Bronchial epithelial cell (primary cell): ENCODE measurements around the gene UBAC2. TPM values are rescaled to one million over a fixed set of nuclear protein-coding genes. Genes with fewer than 3 reads are reported as not detected.
"Not testable (repeated sequence)": the region's sequence is repeated elsewhere in the genome, so short reads cannot be mapped to it uniquely, and the experiment has no call there.

Experiments used
- DNase-seq: peaks from one replicate; pipeline ENCODE4 v3.0.0-alpha.2; 2010; ENCODE audit warnings: low read depth
- FAIRE-seq: peaks from 2 replicates; lab custom pipeline; 2011; peaks lifted over from hg19 to GRCh38; lab: Jason Lieb, UNC
- H3K27me3 ChIP-seq: 2 replicates; pipeline ENCODE4 v1.5.1; 2011; ENCODE audit warnings: low read length; ENCODE audit not compliant: control insufficient read depth, insufficient read depth
- H3K36me3 ChIP-seq: 2 replicates; pipeline ENCODE4 v1.5.1; 2011; ENCODE audit warnings: low read length; ENCODE audit not compliant: control insufficient read depth, insufficient read depth
- H3K4me3 ChIP-seq: 2 replicates; pipeline ENCODE4 v1.5.1; 2011; ENCODE audit warnings: mild to moderate bottlenecking, low read depth, low read length, control low read depth
- total RNA-seq: library from RNA; depleted of rRNA; stranded (reverse); fragments of >200 nt; gene quantifications from 2 replicates; pipeline ENCODE4 v1.2.1, GENCODE V29; 2014
- TF ChIP-seq, protein P1 (sequence below): IDR thresholded peaks from 2 replicates; pipeline ENCODE4 v1.5.1; 2011; ENCODE audit warnings: mild to moderate bottlenecking, moderate library complexity, low read length, control low read depth, inconsistent platforms; ENCODE audit not compliant: insufficient read depth, severe bottlenecking

UBAC2 gene
- total RNA-seq, 1 donor from 2014 or later: 40.0 TPM

GRCh38 chr13:99231721-99232120 is 31.1 kb downstream of the UBAC2 start:
- Histone ChIP-seq H3K27me3 (no peaks in the 10 kb centered on the region), H3K4me3 (no peak overlapping the region), H3K36me3 (no peaks in the 10 kb centered on the region)
- TF ChIP-seq, protein P1, sequence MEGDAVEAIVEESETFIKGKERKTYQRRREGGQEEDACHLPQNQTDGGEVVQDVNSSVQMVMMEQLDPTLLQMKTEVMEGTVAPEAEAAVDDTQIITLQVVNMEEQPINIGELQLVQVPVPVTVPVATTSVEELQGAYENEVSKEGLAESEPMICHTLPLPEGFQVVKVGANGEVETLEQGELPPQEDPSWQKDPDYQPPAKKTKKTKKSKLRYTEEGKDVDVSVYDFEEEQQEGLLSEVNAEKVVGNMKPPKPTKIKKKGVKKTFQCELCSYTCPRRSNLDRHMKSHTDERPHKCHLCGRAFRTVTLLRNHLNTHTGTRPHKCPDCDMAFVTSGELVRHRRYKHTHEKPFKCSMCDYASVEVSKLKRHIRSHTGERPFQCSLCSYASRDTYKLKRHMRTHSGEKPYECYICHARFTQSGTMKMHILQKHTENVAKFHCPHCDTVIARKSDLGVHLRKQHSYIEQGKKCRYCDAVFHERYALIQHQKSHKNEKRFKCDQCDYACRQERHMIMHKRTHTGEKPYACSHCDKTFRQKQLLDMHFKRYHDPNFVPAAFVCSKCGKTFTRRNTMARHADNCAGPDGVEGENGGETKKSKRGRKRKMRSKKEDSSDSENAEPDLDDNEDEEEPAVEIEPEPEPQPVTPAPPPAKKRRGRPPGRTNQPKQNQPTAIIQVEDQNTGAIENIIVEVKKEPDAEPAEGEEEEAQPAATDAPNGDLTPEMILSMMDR: no peak
- FAIRE-seq (no peak), DNase-seq (no peak)

DNA sequence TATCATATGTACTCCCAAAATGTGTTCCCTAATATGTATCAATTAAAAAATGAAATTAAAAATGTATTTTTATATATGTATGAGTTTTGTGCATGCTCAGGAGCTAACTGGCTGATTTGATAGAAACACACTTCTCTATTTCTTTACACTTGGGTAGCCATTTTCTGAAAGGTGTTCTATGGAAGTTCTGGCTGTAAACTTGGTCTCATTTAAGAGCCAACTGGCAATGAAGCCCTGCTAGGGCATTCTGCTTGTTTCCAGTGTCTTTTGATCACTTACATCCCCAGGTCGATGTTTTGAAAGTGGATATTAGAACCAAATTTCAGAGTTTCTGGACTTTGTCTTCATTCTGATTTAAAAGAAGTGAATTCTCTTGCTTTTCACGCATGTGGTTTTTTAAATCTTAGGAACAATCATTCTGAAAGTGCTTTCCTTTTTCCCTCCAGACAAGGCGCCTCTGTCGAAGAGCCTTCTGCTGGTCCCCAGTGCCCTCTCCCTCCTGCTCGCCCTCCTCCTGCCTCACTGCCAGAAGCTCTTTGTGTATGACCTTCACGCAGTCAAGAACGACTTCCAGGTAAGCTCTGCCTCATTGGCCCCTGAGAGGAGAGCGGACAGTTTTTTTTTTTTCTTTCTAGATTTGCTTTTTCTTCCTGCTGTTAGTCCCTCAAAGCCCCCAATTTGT is 37.5 kb downstream of the UBAC2 start:
- H3K27me3 ChIP-seq: no peaks in the 10 kb centered on the region
- FAIRE-seq (no peak), DNase-seq (no peak)
- H3K4me3 ChIP-seq: no peak overlapping the region
- TF ChIP-seq, protein P1: no peak
- H3K36me3 ChIP-seq: peaks cover 5% of the 10 kb centered on the region

- no peak for FAIRE-seq
- Histone ChIP-seq H3K4me3 (no peak overlapping the region), H3K36me3 (no peaks in the 10 kb centered on the region), H3K27me3 (no peaks in the 10 kb centered on the region)
- TF ChIP-seq, protein P1: no peak
- DNase-seq: no peak
These were observed 45.4 kb downstream of the UBAC2 start for GRCh38 chr13:99246100-99246499.

- not testable (repeated sequence) for H3K27me3 ChIP-seq, H3K4me3 ChIP-seq, DNase-seq, H3K36me3 ChIP-seq, FAIRE-seq
These were observed 48.5 kb downstream of the UBAC2 start for GRCh38 chr13:99249178-99249577.

- H3K4me3 ChIP-seq, H3K36me3 ChIP-seq, H3K27me3 ChIP-seq, FAIRE-seq, DNase-seq: not testable (repeated sequence)
These were observed 49.0 kb downstream of the UBAC2 start for GRCh38 chr13:99249606-99250005.

DNA sequence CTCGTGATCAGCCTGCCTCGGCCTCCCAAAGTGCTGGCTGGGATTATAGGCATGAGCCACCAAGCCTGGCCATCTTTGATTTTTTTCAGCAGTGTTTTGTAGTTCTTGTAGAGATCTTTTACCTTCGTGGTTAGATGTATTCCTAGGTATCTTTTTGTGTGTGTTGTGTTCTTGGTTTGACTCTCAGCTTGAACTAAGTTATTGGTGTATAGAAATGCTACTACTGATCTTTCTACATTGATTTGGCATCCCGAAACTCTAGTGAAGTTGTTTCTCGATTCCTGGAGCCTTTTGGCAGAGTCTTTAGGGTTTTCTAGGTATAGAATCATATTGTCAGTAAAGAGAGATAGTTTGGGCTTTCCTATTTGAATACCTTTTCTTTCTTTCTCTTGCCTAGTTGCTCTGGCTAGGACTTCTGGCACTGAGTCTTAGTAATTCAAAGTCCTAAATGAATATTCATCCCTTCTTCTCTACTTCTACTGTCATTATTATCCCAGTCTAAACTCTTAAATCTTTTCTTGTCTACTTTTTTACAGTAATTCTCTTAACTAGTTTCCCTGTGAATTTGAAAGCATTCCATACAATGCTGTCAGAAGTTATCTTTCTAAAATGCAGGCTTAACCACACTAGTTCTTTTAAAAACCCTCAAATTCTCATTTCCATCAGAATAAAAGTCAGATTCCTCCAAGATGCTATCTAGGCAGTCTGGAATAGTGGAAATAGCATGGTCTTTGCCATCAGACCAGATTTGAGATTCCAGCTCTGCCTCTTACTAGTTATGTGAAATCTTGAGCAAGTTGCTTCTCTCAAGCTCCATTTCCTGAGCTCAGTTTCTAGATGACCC is 50.5 kb downstream of the UBAC2 start:
- TF ChIP-seq, protein P1: no peak
- no peak for FAIRE-seq
- H3K4me3 ChIP-seq: no peak overlapping the region
- no peaks in the 10 kb centered on the region for H3K27me3 ChIP-seq
- H3K36me3 ChIP-seq: peaks cover 2% of the 10 kb centered on the region
- DNase-seq: no peak
